Hepatocyte (in vitro differentiated cells): ENCODE results near the gene FABP3.

Experiments used
- CTCF ChIP-seq: fragments of 200-600 bp; sonication (generic); IDR thresholded peaks from 2 replicates; pipeline ENCODE4 v1.5.1; 2016; ENCODE audit warnings: antibody characterized with exemption, mild to moderate bottlenecking; ENCODE audit not compliant: poor library complexity
- EZH2 ChIP-seq: fragments of 200-600 bp; sonication (generic); IDR thresholded peaks from 2 replicates; pipeline ENCODE4 v1.6.1; 2016; ENCODE audit warnings: antibody characterized with exemption, mild to moderate bottlenecking, borderline replicate concordance

- TF ChIP-seq CTCF (no peak), EZH2 (no peak)
These were observed 2.9 kb downstream of the FABP3 start for GRCh38 chr1:31370021-31370420.
